ENCODE measurements around the gene TEX44.

Gene TEX44

DNA sequence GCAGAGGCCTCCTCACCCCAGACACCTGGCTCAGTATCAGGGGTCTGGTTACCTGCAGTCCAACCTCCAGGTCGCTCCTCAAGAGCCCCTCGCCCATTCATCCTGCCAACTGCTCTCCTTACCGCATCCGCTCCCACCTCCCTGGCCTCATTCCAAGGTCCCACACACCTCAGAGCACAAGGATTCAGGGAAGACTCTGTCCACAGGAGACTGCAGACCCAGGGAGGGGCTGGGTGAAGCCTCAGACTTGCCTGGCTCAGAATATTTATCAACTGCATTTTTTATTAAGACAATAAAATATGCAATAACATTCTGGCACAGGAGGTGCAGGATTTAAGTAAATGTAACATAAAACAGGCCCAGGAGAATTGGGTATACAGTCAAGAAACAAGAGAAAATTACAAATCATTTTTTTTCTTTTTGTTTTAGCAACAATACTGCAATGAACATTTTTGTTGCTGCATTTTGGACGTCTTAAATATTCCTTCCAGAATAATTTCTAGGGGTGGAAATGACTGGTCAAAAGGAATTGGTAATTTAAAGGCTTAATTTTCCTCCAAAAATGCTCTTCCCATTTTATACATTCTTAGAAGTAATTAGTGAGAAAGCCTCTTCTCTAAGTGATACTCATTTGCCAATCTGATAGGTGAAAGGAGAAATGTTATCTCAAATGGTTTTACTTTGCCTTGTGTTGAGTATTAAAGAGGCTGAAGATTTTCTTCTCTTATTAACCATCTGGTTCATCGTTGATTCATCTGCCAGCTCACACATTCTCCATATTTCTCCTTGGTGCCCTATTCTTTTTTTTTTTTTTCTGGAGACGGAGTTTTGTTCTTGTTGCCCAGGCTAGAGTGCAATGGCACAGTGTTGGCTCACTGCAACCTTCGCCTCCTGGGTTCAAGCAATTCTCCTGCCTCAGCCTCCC, 42.5 kb downstream of the TEX44 start:
- no peak for DNase-seq

DNA sequence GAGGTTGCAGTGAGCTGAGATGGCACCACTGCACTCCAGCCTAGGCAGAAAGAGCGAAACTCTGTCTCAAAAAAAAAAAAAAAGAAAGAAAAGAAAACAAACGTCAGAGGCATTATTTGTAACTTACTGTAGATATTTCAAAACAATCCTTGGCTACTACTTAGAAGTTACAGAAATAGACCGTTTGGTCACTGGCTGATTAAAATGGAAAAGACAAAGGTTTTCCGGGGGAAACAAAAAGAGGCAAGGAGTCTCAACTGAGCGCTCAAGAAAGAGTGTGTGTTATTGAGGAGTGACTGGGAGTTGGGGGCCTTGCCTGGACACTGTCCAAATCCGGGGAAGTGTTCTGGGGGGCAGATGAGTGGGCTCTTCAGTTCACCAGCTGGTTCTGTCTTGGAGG, 47.6 kb downstream of the TEX44 start:
- DNase-seq: no peak

DNA sequence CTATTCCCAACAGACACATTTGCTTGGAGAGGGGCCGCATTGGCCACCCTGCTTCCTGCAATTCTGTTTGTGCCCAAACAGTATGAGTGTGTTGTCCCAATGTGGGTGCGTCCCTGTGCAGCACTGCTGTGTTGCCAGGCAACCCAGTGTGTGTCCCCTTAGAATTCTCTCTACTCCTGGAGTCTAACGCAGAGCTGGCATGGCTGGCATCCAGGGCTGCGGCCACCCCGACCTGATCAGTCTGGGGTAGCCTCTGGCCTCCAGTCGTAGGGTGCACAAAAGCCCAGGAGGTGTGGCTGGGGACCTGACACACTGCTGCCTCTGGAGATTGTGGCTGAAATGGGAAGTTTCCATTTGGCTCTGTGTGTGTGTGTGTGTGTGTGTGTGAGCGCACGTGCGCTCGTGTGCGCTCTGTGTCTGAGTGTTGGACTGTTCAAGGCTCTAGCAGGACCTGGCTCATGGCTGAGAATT, 48.0 kb downstream of the TEX44 start:
- peak; percentile 31 for DNase-seq

DNA sequence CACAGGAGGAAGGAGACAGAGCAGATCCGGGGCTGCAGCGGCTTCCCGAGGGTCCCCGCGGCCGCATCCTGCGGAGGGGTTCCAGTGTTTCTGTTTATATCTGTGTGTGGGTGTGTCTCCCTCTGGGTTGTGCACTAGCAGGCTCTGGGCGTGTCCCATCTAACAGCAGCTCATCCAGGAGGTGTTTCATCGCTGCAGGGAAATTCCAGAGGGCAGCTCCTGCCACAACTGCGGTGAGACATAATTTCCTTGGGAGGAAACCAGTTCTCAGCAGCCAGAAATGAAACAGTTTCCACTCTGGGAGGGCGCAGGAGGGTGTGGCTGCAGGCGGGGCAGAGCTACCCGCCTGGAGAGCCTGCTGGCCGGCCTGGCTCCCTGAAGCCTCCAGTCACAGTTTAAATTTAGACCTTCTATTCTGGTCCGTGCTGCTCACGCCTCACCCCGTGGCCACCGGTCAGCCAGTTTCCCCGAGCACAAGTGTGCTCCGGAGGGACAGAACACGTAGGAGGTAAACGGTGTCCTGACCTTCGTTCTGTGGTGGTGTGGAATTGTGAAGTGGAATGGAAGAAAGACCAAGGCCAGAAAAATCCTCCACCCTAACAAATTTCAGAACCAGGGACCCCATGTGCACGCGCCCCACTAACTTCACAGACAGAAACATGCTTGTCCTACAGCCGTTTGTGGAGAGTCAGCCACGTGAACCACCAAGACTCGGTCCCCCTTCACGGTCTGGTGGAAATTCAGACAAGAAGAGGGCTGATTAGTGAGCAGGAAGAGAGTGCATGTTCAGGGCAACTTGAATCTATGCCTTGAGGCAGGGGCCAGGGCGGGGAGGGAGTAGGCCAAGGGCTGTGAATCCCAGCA, 50.2 kb downstream of the TEX44 start:
- DNase-seq: peak; percentile 76

GRCh38 chr2:231643495-231643888, 50.8 kb downstream of the TEX44 start:
- DNase-seq: no peak

Data from CD4-positive, alpha-beta T cell treated with Interleukin-15 for 1 hour (primary cell).